Erythroblast (primary cell): Measurements from ENCODE around the gene SPATA25.

Source experiments
- GATA1 ChIP-seq: IDR thresholded peaks from 2 replicates; pipeline ENCODE4 v1.6.1; 2011; ENCODE audit warnings: low read depth, mild to moderate bottlenecking, control low read depth, low read length, moderate library complexity
- POLR2A ChIP-seq: IDR thresholded peaks from 2 replicates; pipeline ENCODE4 v1.6.1; 2011; ENCODE audit warnings: mild to moderate bottlenecking, low read length

GRCh38 chr20:45866454-45866853 is 21.0 kb downstream of the SPATA25 start:
- TF ChIP-seq POLR2A: no peak
- no peak for TF ChIP-seq GATA1
